SK-N-DZ (cell line): Measurements from ENCODE around the gene CCL13. TPM values are rescaled to one million over a fixed set of nuclear protein-coding genes. Genes with fewer than 3 reads are reported as not detected.
"Not testable (repeated sequence)": the region's sequence is repeated elsewhere in the genome, so short reads cannot be mapped to it uniquely, and the experiment has no call there.

ENCODE experiments used
- DNase-seq: peaks from one replicate; pipeline ENCODE4 v3.0.0-alpha.2; 2015; ENCODE audit warnings: low spot score
- polyA plus RNA-seq, 2 experiments: library from polyadenylated mRNA; depleted of rRNA; stranded (reverse); fragments of >200 nt; gene quantifications; 2 replicates each; pipeline ENCODE4 v1.2.3, GENCODE V29; 2014

CCL13 gene
- polyA plus RNA-seq (2014; cell fraction: cytosol; rRNA removed): not detected in 2 replicates
- polyA plus RNA-seq (2014; cell fraction: nucleus; rRNA removed): not detected in 2 replicates

DNA sequence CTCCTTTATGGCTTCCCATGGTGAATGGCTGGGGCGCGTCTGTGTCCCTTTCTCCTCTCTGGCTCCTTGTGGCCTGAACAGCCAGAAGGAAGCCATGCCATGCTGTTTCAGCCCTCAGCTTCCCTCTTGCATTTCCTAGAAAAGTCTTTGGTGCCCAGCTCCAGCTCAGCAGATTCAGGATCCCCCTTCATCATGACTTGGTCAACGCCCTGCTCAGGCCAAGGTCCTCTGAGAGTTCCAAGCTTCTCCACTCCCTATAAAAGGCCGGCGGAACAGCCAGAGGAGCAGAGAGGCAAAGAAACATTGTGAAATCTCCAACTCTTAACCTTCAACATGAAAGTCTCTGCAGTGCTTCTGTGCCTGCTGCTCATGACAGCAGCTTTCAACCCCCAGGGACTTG, at the start of gene CCL13:
Gene CCL13 (plus strand): TSS at position 287 of the 400 bp plus-strand sequence. CDS start 47 bp downstream, at position 334.
- no peak for DNase-seq

DNA sequence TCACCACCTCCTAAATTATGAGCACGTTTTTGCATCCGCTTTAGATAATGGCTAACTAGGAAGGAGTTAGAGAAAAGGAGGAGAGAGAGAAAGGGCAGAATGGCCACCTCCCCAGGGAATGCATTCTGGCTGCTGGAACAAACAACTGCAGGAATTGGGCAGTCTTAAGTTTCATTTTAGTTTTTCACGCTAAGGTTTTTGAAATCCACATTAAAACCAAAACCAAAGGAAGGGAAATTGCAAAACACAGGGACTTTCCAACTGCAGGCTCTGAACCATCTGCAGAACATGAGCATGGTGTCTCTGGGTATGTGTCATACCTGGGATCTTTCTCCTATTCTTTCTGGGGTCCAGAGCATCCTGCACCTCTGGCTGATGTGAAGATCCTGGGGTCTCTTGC, 49.2 kb upstream of the CCL13 start:
- DNase-seq: no peak

DNA sequence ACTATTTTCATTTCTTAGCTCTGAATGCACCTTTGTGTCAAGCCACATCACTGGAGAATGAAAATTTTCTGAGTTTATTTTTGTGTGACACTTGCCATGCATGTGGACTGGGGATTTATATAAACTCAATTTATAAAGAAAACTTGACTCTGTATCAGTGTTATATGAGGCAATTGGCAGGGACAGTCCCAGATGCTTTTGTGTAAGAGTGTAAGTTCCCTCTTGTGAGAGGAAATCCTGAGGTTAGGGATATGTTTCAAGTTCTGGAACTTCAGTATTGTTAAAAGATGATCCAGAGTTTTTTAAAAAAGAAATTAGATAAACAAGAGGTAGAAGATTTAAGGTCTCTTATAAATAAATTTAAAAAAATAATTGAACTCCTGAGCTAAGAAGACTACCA, 47.9 kb upstream of the CCL13 start:
- no peak for DNase-seq

DNA sequence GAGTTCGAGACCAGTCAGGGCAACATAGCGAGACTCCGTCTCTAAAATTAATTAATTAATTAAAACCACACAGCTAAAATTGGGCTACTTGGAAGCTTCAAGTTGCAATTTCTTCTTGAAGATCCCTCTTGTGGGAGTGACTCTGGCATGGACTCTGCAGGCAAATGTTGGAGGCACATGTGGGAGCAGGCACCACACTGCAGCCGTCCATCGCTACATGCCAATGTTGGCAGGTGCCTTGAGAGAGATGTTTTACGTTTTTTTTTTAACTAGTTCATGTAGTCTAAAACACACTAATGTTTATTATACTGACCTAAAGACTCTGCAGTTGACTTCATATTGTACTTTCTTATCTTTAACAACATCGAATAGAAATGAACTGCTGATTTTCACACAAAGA, 45.0 kb upstream of the CCL13 start:
- no peak for DNase-seq

DNA sequence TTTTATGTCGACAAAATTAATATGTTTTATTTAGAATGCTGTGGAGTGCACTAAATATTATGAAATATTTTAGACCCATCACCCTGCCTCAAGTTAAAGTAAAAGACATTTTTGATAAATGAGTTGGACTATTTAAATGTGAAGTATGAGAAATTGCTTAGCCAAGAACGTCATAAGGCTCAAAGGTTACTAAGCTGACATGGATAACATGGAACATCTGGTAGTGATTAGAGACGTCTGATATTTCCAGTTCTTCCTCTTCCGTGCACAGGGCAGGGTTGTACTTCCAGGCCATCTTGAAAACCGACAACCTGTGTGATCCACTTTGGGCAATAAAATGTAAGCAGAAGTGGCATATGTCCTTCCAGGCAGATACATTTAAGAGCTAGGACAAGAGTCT, 44.2 kb upstream of the CCL13 start:
- no peak for DNase-seq

DNA sequence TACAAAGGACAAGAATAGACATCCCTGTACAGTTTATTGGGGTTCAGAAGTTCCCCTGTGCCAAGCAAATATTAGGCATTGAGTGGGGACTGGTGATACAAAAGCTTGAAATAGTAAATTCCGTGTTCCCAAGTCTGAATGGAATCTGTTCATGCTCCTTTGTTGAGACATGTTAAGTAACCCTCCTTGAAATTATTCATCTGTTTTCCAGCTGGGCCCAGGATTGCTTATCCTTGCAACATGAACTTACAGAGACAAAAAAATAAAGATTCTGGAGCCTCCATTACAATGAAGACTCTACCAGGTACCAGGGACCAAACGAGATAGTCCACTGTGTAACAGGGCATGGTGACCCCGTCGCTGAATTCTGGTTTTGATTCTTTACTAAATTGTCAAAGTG, 43.1 kb upstream of the CCL13 start:
- no peak for DNase-seq

DNA sequence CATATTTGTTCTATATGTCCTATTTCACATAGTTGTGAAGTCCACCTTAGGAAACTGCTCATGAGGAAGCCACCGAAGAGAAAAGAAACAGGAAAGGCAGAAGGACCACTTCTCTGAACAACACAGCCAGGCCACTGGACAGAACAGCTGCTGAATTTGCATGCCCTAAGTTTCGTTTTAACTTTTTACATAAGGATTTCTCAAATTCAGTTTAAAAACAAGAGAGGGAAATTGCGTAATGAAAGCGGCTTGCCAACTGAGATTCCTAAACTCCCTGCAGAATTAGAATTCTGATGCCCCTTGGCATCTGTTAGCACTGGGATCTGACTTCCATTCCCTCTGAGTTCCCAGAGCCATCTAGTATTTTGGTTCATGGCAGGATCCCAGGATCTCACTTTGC, 42.0 kb upstream of the CCL13 start:
- DNase-seq: no peak

DNA sequence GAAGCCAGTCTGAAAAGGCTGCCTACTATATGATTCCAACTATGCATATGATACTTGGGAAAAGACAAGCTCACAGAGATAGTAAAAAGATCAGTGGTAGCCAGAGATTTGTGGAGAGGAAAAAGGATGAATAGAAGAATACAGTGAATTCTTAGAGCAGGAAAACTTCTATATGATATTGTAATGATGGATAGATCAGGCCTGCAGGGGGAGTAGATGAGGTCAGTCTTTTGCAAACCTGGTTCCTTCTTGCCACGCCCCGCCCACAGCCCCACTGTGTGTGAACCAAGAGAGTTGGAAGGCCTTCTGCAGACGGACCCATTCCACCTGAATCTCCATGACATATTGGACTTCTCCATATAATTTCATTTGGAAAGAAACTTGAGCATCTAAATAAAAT, 37.8 kb upstream of the CCL13 start:
- no peak for DNase-seq

DNA sequence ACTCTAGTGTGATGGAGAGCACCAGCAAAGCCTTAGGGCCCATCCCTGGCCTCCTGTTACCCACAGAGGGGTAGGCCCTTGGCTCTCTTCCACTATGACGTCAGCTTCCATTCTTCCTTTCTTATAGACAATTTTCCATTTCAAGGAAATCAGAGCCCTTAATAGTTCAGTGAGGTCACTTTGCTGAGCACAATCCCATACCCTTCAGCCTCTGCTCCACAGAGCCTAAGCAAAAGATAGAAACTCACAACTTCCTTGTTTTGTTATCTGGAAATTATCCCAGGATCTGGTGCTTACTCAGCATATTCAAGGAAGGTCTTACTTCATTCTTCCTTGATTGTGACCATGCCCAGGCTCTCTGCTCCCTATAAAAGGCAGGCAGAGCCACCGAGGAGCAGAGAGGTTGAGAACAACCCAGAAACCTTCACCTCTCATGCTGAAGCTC, 37.2 kb upstream of the CCL13 start, which contains the start of gene CCL8:
Gene CCL8 (plus strand): TSS at position 397 of the 445 bp plus-strand sequence. CDS start 67 bp downstream, outside the sequence.
- no peak for DNase-seq

DNA sequence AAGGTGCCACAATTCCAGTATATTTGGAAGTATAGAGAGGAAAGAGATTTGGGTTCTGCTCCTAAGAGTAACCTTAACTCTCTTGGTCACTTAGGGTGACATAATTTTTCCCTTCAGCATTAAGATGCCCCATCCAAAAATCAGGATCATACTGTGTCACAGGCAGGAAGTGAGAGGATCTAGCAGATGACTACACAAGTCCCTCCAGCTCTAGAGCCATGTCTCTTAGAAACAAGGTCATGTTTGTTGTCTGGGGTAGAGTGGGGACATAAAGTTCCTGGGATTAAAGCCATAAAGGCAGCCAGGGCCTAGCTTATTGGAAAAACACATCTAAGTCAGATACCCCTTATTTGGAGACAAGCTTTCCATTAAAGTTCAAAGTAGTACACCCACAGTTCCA, 34.3 kb upstream of the CCL13 start:
- no peak for DNase-seq

DNA sequence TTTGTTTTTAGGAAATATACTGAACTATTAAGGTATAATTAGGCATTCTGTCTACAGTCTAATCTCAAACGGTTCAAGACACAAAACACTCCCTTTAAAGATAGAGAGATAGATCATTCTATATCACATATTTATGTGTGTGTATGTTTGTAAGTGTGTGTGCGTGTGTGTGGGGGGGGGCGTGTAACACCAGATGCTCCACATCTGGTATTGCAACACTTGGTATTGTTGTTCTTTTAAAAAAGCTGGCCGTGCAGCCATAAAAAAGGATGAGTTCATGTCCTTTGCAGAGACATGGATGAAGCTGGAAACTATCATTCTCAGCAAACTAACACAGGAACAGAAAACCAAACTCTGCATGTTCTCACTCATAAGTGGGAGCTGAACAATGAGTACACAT, 28.7 kb upstream of the CCL13 start:
- DNase-seq: not testable (repeated sequence)

DNA sequence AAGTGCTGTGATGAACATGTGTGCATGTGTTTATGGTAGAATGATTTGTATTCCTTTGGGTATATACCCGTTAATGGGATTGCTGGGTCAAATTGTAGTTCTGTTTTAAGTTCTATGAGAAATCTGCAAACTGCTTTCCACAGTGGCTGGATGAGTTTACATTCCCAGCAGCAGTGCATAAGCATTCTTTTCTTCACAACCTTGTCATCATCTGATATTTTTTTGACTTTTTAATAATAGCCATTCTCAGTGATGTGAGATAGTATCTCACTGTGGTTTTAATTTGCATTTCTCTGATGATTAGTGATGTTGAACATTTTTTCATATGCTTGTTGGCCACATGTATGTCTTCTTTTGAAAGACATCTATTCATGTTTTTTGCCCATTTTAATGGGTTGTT, 18.6 kb upstream of the CCL13 start:
- DNase-seq: no peak

DNA sequence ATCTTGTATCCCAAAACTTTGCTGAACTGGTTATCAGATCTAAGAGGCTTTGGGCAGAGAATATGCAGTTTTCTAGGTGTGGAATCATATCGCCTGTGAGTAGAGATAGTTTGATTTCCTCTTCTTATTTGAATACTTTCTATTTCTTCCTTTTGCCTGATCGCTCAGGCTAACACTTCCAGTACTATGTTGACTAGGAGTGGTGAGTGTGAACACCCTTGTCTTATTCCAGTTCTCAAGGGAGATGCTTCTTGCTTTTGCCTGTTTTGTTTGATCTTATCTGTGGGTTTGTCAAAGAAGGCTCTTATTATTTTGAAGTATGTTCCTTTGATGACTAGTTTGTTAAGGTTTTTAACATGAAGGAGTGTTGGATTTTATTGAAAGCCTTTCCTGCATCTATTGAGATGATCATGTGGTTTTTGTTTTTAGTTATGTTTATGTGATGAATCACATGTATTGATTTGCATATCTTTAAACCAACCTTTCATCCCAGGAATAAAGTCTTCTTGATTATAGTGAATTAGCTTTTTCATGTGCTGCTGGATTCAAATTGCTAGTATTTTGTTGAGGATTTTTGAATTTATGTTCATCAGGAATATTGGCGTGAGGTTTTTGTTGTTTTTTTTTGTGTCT, 17.0 kb upstream of the CCL13 start:
- DNase-seq: no peak

DNA sequence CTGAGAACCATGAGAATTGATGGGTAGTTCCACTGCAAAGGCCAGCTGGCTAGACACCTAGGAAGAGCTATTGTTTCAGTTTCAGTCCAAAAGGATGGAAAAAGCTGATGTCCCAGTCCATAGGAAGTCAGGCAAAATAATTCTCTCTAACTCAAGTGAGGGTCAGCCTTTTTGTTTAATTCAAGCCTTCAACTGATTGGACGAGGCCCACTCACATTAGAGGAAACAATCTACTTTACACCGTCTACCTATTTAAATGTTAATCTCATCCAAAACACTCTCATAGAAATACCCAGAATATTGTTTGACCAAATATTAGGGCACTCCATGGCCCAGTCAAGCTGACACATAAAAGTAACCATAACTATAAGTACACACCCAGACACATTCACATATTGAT, 14.4 kb upstream of the CCL13 start:
- DNase-seq: no peak

DNA sequence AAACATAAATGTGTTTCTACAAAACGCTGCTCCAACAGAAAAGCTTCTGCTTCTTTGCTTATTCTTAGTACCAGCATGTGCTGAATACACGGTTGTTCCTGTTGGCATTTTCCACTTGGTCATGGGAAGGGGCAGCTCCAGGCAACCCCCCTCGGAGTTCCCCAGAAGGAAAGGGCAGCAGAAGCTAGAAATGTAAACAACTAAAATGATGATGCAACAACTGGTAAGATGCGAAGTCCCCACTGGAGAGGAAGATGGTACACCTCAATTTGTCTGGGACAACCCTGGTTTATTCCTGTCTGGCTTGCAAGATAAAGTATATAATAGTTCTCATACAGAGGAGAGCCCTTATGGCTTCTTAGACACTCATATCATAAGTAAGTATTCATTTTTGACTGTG, 9.2 kb upstream of the CCL13 start:
- DNase-seq: no peak

DNA sequence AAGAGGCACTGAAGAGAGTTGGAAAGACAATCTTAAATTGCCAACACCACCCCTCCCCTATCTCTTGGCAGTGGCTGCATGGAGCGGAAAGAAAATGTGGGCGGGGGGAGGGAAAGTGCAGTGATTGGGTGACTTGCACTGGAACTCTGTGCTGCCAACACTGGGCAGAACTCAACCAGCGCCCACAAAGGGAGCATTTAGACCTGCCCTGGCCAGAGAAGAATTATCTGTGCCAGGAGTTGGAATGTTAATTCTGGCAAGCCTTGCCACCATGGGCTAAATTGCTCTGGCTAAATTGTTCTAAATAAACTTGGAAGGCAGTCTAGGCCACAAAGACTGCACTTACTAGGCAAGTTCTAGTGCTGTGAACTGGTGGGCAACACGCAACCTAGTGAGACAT, 6.5 kb upstream of the CCL13 start:
- no peak for DNase-seq

DNA sequence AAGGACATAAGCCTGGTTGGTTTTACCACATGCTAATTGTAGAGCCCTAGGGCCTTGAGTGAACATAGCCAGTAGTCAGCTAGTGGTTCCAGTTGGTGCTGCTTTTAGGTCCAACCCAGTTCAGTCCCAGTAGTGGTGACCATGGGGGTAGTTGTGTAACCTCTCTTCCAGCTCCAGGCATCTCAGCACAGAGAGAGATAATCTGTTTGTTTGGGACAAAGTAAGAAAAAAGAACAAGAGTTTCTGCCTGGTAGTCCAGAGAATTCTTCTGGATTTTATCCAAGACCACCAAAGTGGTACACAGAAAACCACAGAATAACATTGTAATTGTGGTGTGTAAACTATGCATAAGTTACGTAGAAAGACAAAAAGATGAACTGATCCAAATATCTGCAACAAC, 5.2 kb upstream of the CCL13 start:
- DNase-seq: no peak

DNA sequence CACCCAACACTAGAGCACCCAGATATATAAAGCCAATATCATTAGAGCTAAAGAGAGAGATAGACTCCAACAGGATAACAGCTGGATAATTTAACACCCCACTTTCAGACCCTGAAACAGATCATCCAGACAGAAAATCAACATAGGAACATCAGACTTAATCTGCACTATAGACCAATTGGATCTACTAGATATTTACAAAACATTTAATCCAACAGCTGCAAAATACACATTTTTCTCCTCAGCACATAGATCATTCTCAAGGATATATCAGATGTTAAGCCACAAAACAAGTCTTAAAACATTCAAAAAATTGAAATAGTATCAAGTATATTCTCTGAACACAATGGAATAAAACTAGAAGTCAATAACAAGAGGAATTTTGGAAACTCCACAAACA, 4.1 kb upstream of the CCL13 start:
- no peak for DNase-seq

DNA sequence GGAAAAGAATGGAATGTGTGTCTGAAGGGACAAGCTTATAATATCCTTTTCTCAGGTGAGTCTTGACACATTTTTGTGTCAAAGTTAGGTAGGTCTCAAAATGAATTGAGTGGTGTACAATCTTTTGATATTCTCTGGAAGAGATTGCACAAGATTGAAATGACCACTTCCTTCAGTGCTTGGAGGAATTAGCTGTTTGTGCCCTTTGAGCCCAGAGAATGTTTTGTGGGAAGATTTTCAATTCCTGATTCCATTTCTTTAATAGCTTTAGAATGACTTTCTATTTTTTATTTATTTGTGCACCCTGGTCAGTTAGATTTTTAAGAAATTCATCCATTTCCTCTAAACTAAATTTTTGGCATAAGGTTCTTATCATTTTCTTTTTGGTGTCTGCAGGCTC, 1.6 kb upstream of the CCL13 start:
- DNase-seq: no peak

DNA sequence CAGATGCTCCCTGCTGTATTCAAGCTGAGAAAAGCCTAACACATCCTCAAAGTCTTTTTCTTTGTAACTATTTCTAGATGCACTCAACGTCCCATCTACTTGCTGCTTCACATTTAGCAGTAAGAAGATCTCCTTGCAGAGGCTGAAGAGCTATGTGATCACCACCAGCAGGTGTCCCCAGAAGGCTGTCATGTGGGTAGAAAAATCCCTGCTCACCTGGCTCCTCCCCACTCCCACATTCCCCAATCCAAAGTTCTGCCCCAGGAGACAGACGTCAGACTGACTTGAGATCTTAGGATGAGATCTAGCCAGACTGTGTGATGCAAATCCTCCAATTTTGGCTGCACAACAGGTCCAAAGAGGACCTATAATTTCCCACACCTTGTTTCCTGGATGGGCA, 1.1 kb downstream of the CCL13 start:
- DNase-seq: no peak

DNA sequence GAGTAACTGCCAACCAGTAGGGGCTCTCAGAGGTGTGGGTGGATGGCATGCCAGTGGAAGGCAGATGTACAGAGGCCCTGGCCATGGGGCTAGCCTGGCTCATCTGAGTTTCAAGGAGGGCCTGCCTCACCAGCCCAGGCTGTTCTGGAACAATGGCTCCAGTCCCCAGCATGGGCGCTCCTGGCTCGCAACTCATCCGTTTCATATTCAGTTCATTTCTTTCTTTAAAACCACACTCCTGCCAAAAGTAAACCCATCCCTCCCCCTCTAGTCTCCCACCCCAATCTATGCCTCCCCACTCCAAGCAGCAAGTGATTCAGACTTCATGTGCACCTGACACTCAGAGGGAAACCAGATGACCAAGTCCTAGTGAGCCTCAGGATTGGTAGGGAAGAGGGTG, 2.4 kb downstream of the CCL13 start:
- DNase-seq: no peak

DNA sequence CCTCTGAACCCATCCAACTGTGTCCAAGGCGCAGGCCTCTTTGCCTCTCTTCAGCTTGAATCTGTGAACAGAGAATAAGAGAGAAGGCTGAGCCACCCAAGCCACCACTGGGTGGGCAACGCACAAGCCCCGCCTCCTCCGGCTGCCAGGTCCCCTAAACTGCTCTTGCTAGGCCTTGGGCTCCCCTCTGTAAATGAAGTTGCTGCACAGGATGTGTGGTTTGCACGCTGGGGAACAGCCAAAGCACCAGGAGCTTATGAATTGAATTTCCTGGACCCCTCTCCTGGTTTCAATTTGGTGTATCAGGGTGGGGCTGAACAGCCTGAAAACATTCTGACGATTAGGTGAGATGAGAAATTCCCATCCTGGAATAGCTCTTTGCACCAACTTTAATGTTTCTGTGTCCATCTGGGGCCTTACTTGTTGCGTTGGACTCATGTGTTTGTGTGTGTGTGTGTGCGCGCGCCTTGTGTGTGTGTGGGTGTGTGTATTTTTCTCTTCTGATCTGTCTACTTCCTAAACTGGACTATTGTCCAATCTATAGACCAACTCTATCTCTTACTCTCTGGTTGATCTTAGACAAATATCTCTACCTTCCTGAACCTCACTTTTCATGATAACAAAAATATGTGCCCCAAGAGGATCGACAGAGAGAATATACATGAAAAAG, 4.5 kb downstream of the CCL13 start:
- no peak for DNase-seq

DNA sequence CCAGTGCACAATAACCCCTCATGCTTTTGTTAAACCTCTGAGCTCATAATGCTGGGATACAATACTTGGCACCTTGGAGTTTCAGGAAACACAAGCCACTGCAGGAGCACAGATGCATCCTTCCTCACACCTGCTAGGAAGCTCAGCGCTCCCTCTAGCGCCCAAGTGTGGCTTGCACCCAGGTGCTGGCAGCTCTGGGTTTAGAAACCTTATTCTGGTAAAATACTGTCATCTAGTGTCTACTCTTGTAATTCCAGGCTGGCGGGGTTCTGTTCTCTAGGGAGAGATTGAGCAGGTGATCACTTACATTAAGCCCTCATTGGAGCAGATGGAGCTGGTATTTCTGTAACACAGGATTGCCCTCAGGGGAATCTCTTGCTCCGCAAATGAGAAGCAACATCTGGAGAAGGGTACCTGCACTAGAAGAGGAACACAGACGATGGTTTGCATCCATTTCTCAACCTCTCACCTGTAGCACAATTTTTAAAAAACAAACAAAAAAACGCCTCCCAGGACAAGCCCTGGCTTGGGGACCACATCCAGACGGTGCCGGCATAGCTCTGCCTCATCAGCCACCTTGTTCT, 5.3 kb downstream of the CCL13 start:
- peak; percentile 83 for DNase-seq
